Activated CD4-positive, alpha-beta memory T cell treated with anti-CD3 and anti-CD28 coated beads, Interleukin-2, amount 10 ng/mL, durations not matched to agents 7 days and 5 days (primary cell): Measurements from ENCODE around the gene NUP210L. TPM values are rescaled to one million over a fixed set of nuclear protein-coding genes. Genes with fewer than 3 reads are reported as not detected.

Source experiments
- CTCF ChIA-PET: fragments of 350-600 bp; sonication (Branson Sonifier 250); formaldehyde crosslinking; loops from one replicate; lab custom pipeline; 2021; ENCODE audit warnings: antibody characterized with exemption, inconsistent platforms; lab: Charles Lee
- POLR2A ChIA-PET: fragments of 350-600 bp; sonication (Branson Sonifier 250); formaldehyde crosslinking; loops from one replicate; lab custom pipeline; 2021; ENCODE audit warnings: antibody characterized with exemption; lab: Charles Lee
- DNase-seq: peaks from one replicate; pipeline ENCODE4 v3.0.0-alpha.2; 2020
- H3K27ac Mint-ChIP-seq: one replicate; pipeline ENCODE4 v1.8.0; 2021; ENCODE audit warnings: mild to moderate bottlenecking, mixed read lengths
- H3K27me3 Mint-ChIP-seq: one replicate; pipeline ENCODE4 v1.8.0; 2021; ENCODE audit warnings: mixed read lengths
- H3K36me3 Mint-ChIP-seq: one replicate; pipeline ENCODE4 v1.8.0; 2021; ENCODE audit warnings: low read depth, mixed read lengths
- H3K4me1 Mint-ChIP-seq: one replicate; pipeline ENCODE4 v1.8.0; 2021; ENCODE audit warnings: mixed read lengths
- H3K4me3 Mint-ChIP-seq: one replicate; pipeline ENCODE4 v1.8.0; 2021; ENCODE audit warnings: mild to moderate bottlenecking, mixed read lengths
- H3K9me3 Mint-ChIP-seq: one replicate; pipeline ENCODE4 v1.8.0; 2021; ENCODE audit warnings: mixed read lengths
- total RNA-seq, 2 experiments: library from RNA; stranded (reverse); gene quantifications; one replicate each; pipeline ENCODE4 v1.2.3, GENCODE V29; 2021

NUP210L gene
- total RNA-seq, 2 experiments from 2014 or later, result 0.05 to 0.08 TPM

GRCh38 chr1:153968408-153968807 lies 186.5 kb downstream of the NUP210L start:
- no peak overlapping the region for H3K27ac Mint-ChIP-seq
- peak overlapping the region; percentile 80 for H3K4me3 Mint-ChIP-seq
- DNase-seq, result no peak
- ChIA-PET POLR2A (interaction anchor here (1.4 to 4.7 kb wide), 7 partner anchors 8 to 297 kb away, joined by 5 to 118 read pairs (median 51); partner anchors contain the start of genes CRTC2, DENND4B, GATAD2B and ILF2), CTCF (interaction anchor here (0.8 to 3.3 kb wide), 7 partner anchors 9 to 171 kb away, joined by 3 to 48 read pairs (median 9); partner anchors contain the start of genes DENND4B, GATAD2B, JTB and RAB13)
- no peaks in the 10 kb centered on the region for H3K27me3 Mint-ChIP-seq
- no peaks in the 10 kb centered on the region for H3K9me3 Mint-ChIP-seq
- peaks cover 24% of the 10 kb centered on the region for H3K36me3 Mint-ChIP-seq
- peaks cover 68% of the 10 kb centered on the region for H3K4me1 Mint-ChIP-seq

DNA sequence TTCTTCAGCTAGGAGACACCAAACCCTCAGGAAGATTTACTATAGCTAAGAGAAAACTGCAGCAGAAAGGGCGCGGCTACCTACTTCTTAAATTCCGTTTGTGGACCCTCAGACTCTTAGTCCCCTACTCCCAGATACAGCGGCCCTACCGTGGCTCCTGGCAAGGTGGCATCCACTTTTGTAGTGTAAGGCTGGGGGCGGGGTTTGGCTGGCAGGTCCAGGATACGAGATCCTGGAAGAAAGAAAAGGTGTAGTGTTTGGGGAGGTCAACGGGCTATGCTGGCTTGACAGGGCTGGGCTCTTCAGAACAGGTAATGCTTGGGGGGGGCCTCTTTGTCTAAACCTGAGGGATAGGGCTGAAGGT lies 186.9 kb downstream of the NUP210L start:
- ChIA-PET POLR2A (interaction anchor here (1.0 to 4.7 kb wide), 13 partner anchors 9 to 298 kb away, joined by 3 to 118 read pairs (median 6); partner anchors contain the start of genes CRTC2, DENND4B, GATAD2B and ILF2), CTCF (interaction anchor here (1.3 to 3.3 kb wide), 12 partner anchors 9 to 457 kb away, joined by 3 to 48 read pairs (median 8); partner anchors contain the start of genes DENND4B, GATAD2B, JTB and RAB13)
- Mint-ChIP-seq H3K9me3 (no peaks in the 10 kb centered on the region), H3K4me1 (peaks cover 64% of the 10 kb centered on the region), H3K36me3 (peaks cover 20% of the 10 kb centered on the region), H3K27ac (peak overlapping the region; percentile 84), H3K27me3 (no peaks in the 10 kb centered on the region), H3K4me3 (peak overlapping the region; percentile 80)
- no peak for DNase-seq

- Mint-ChIP-seq H3K36me3 (peaks cover 15% of the 10 kb centered on the region), H3K27ac (peak within 1 kb of the TSS; percentile 84), H3K4me1 (peaks cover 63% of the 10 kb centered on the region), H3K27me3 (no peaks in the 10 kb centered on the region), H3K4me3 (peak within 1 kb of the TSS; percentile 80), H3K9me3 (no peaks in the 10 kb centered on the region)
- POLR2A ChIA-PET, result interaction anchor here (0.8 to 4.7 kb wide), 20 partner anchors 9 to 427 kb away, joined by 3 to 118 read pairs (median 5); partner anchors contain the start of genes CHTOP, CRTC2, DENND4B and GATAD2B
- DNase-seq, result peak; percentile 87
- CTCF ChIA-PET, result interaction anchor here (0.8 to 3.3 kb wide), 16 partner anchors 9 to 457 kb away, joined by 3 to 48 read pairs (median 6); partner anchors contain the start of genes CRTC2, DENND4B, GATAD2B and JTB
Observed at GRCh38 chr1:153967107-153967999, 187.5 kb downstream of the NUP210L start, which contains the start of gene CREB3L4. CREB3L4 (plus strand) TSS chr1:153967902; CDS start chr1:153968526, 624 bp downstream.

- Mint-ChIP-seq H3K36me3 (peaks cover 26% of the 10 kb centered on the region), H3K27ac (peak overlapping the region; percentile 82), H3K4me3 (peak overlapping the region; percentile 83), H3K27me3 (no peaks in the 10 kb centered on the region), H3K4me1 (peaks cover 69% of the 10 kb centered on the region), H3K9me3 (no peaks in the 10 kb centered on the region)
- ChIA-PET CTCF (interaction anchor here (1.4 to 3.0 kb wide), 5 partner anchors 14 to 371 kb away, joined by 3 to 23 read pairs (median 11); partner anchors contain the start of genes CHTOP, DENND4B, JTB and RAB13), POLR2A (interaction anchor here (0.9 to 4.6 kb wide), 12 partner anchors 10 to 432 kb away, joined by 3 to 44 read pairs (median 7); partner anchors contain the start of genes CHTOP, DENND4B, GATAD2B and JTB)
- DNase-seq, result no peak
Observed at GRCh38 chr1:153963850-153964331, 191.0 kb downstream of the NUP210L start.

DNA sequence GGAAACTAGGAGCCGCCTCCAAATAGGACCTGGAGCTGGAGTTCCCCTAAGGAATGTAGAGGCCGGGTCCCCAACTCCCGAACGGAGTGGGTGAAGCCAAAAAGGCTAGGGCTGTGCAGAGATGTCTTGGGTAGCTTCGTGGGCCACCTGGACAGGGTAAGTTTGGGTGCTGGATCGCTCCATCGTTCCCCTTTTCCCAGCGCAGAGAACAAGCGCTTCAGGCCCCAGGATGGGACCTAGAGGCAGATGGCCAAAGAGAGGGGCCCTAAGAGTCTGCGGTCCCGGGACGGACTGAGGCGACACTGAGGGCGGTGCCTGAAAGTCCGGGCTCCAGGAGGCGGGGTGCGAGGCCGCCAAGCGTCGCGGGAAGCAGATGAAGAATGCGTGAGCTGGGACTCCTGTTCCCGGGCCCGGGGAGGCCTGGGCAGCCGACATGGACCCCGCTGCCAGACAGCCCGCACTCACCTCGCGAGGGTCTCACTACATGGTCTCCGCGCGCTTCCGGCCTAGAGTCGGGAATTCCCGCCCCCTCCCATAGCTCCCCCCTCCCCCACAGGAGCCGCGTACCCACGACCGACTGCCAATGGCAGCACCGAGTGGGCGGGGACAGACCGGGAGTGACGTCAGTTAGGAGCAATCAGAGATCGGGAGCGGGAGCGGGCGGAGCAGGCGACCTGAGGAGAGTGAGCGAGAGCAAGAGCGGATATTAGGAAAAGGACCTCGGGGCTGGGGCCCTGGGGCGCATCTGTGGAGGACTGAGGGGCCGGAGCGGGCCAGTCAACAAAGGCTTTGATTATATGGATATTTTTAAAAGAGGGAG lies 191.6 kb downstream of the NUP210L start, which contains the start of gene SLC39A1:
Gene SLC39A1, minus strand, starts transcription at position 508 of the 820 bp plus-strand sequence. CDS start 822 bp downstream, outside the sequence.
- H3K4me3 Mint-ChIP-seq, result peak within 1 kb of the TSS; percentile 83
- DNase-seq, result peak; percentile 96
- H3K27me3 Mint-ChIP-seq, result no peaks in the 10 kb centered on the region
- POLR2A ChIA-PET, result interaction anchor here (0.7 to 4.6 kb wide), 18 partner anchors 8 to 1121 kb away, joined by 3 to 44 read pairs (median 4); partner anchors contain the start of genes CHTOP, DENND4B, GATAD2B and JTB
- CTCF ChIA-PET, result interaction anchor here (1.0 to 3.0 kb wide), 8 partner anchors 10 to 372 kb away, joined by 3 to 23 read pairs (median 5); partner anchors contain the start of genes CHTOP, DENND4B, JTB and RAB13
- peaks cover 32% of the 10 kb centered on the region for H3K36me3 Mint-ChIP-seq
- H3K27ac Mint-ChIP-seq, result peak within 1 kb of the TSS; percentile 82
- H3K9me3 Mint-ChIP-seq, result no peaks in the 10 kb centered on the region
- H3K4me1 Mint-ChIP-seq, result peaks cover 68% of the 10 kb centered on the region

DNA sequence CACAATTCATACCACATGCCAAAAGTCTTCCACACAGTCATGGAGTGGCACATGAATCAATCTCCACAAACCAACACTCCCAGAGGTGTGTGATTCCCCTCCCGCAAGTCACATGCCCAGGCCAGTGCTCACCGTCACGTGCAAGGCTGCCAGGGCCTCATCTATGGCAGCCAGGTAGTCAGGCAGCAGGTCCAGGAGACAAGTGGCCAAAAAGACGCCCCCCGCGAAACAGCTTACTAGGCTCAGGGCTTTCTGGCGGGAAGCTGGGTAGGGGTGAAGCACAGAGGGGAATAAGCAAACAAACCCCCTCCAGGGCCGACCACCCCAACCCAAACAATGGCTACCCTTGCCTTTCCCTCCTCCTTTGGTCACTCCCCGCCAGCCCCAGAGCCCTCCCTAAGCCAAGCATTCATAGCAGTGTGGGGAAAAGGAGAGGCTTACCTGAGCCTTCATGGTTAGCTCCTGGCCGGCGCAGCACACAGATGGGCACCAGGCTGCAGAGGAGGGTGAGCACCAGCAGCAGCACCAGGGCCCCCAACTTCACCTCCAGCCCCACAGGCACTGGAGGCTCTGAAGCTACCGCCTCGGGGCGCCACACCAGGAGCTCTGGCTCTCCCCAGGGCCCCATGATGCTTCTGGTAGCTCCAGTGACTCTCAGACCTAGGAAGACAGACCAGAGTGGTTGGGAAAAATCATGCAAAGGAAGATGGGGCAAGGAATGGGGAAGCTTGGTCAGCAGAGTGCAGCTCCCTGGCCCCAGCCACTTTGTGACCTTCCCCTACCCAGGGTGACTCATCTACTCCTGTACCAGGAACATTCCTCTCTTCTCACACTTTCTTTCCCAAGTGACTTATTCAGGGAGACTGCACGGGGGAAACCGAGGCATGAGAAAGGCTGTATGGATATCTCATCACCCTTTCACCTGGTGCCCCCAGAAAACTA lies 192.5 kb downstream of the NUP210L start:
- no peak for DNase-seq
- H3K27ac Mint-ChIP-seq, result peak overlapping the region; percentile 82
- H3K36me3 Mint-ChIP-seq, result peaks cover 37% of the 10 kb centered on the region
- ChIA-PET POLR2A (interaction anchor here (0.7 to 4.6 kb wide), 17 partner anchors 8 to 1122 kb away, joined by 3 to 44 read pairs (median 4); partner anchors contain the start of genes CHTOP, DENND4B, GATAD2B and JTB), CTCF (interaction anchor here (0.6 to 3.0 kb wide), 8 partner anchors 10 to 328 kb away, joined by 3 to 23 read pairs (median 4); partner anchors contain the start of genes CHTOP, DENND4B, JTB and RAB13)
- no peaks in the 10 kb centered on the region for H3K27me3 Mint-ChIP-seq
- H3K4me3 Mint-ChIP-seq, result peak overlapping the region; percentile 83
- H3K9me3 Mint-ChIP-seq, result no peaks in the 10 kb centered on the region
- H3K4me1 Mint-ChIP-seq, result peaks cover 61% of the 10 kb centered on the region

DNA sequence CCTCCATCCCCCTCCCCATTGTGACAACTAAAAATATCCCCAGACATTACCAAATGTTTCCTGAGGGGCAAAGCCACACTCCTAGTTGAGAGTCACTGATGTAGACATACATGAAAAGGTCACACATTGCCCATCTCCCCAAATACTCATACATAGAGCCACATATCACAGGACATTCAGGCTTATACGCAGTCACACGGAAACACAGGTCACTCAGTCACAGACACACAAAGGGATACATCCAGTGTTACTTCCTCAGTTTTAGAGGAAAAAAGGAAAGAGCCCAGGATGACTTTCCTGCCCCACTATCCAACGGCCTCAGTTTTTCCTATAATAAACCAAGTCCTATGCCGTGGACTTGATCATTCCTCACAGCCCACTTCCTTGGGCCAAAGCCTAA lies 193.5 kb downstream of the NUP210L start:
- peaks cover 35% of the 10 kb centered on the region for H3K36me3 Mint-ChIP-seq
- no peak for DNase-seq
- ChIA-PET POLR2A (interaction anchor here (4.6 kb wide), 1 partner anchor 16 kb away, joined by 44 read pairs; the partner anchor contains the start of gene DENND4B), CTCF (no interaction called here)
- no peaks in the 10 kb centered on the region for H3K27me3 Mint-ChIP-seq
- peaks cover 62% of the 10 kb centered on the region for H3K4me1 Mint-ChIP-seq
- no peaks in the 10 kb centered on the region for H3K9me3 Mint-ChIP-seq
- H3K27ac Mint-ChIP-seq, result peak overlapping the region; percentile 19
- H3K4me3 Mint-ChIP-seq, result peak overlapping the region; percentile 83

DNA sequence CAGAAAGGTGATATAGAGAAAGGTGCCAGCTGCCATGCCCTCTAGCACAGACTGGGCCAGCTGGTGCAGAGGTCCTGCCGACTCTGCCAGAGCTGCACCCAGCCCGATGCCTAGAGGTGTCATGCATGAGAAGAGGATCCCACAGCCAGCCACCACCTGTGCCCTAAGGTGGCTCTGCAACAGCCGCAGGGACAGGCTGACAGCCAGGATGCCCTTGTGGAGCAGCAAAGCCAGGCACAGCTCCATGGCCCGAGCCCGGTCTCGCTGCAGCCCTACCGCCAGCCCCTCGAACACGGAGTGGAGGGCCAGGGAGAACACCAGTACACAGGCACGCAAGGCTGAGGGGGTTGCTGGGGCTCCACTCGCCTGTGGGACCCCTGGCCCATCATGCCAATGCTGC lies 194.7 kb downstream of the NUP210L start:
- POLR2A ChIA-PET, result interaction anchor here (1.2 to 4.6 kb wide), 2 partner anchors 15 to 30 kb away, joined by 3 to 44 read pairs; partner anchors contain the start of genes DENND4B and RPS27
- no peak overlapping the region for H3K4me3 Mint-ChIP-seq
- H3K9me3 Mint-ChIP-seq, result no peaks in the 10 kb centered on the region
- no peak for DNase-seq
- peaks cover 30% of the 10 kb centered on the region for H3K36me3 Mint-ChIP-seq
- no peaks in the 10 kb centered on the region for H3K27me3 Mint-ChIP-seq
- H3K4me1 Mint-ChIP-seq, result peaks cover 60% of the 10 kb centered on the region
- no peak overlapping the region for H3K27ac Mint-ChIP-seq
- CTCF ChIA-PET, result no interaction called here

DNA sequence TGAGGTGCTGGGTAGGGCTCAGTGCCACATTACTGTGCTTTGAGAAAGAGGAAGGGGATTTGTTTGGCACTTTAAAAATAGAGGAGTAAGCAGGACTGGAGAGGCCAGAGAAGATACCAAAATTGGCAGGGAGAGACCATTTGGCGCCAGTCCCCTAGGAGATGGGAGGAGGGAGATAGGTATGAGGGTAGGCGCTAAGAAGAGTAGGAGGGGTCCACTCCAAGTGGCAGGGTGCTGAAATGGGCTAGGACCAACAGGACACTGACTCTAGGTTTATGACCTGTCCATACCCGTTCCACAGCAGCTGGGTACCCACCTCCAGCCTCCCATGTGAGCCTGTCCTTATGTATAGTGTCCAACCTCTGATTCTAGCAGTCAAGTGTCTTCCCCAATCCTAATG lies 195.4 kb downstream of the NUP210L start:
- no peaks in the 10 kb centered on the region for H3K27me3 Mint-ChIP-seq
- no peak overlapping the region for H3K4me3 Mint-ChIP-seq
- ChIA-PET POLR2A (interaction anchor here (0.7 to 7.3 kb wide), 5 partner anchors 7 to 37 kb away, joined by 3 to 112 read pairs (median 20); partner anchors contain the start of genes CREB3L4, DENND4B and GATAD2B), CTCF (interaction anchor here (1.6 to 6.0 kb wide), 2 partner anchors 8 to 14 kb away, joined by 5 to 51 read pairs; partner anchors contain the start of genes CREB3L4 and DENND4B)
- no peaks in the 10 kb centered on the region for H3K9me3 Mint-ChIP-seq
- no peak overlapping the region for H3K27ac Mint-ChIP-seq
- no peak for DNase-seq
- peaks cover 34% of the 10 kb centered on the region for H3K36me3 Mint-ChIP-seq
- H3K4me1 Mint-ChIP-seq, result peaks cover 62% of the 10 kb centered on the region

- Mint-ChIP-seq H3K4me3 (peak overlapping the region; percentile 96), H3K9me3 (no peaks in the 10 kb centered on the region), H3K27ac (peak overlapping the region; percentile 95), H3K4me1 (peaks cover 63% of the 10 kb centered on the region), H3K36me3 (peaks cover 40% of the 10 kb centered on the region), H3K27me3 (no peaks in the 10 kb centered on the region)
- CTCF ChIA-PET, result interaction anchor here (1.3 to 6.0 kb wide), 3 partner anchors 8 to 28 kb away, joined by 5 to 51 read pairs (median 5); partner anchors contain the start of genes CREB3L4 and DENND4B
- no peak for DNase-seq
- POLR2A ChIA-PET, result interaction anchor here (0.7 to 7.3 kb wide), 7 partner anchors 8 to 175 kb away, joined by 3 to 112 read pairs (median 20); partner anchors contain the start of genes CREB3L4, DENND4B, GATAD2B and JTB
Observed at GRCh38 chr1:153958961-153959260, 196.0 kb downstream of the NUP210L start.
